DMS53 (cell line): ENCODE data around the gene HDAC4.

Source experiments
- DNase-seq: peaks from one replicate; lab custom pipeline; 2025; lab: John Stamatoyannopoulos, UW

The HDAC4 gene

GRCh38 chr2:239065537-239065936 lies 335.3 kb downstream of the HDAC4 start:
- DNase-seq, result no peak

- no peak for DNase-seq
Measured at GRCh38 chr2:239064891-239065290, 335.9 kb downstream of the HDAC4 start.

GRCh38 chr2:239064253-239064652 lies 336.6 kb downstream of the HDAC4 start:
- no peak for DNase-seq

- DNase-seq, result no peak
Measured at GRCh38 chr2:239062743-239063142, 338.1 kb downstream of the HDAC4 start.

DNA sequence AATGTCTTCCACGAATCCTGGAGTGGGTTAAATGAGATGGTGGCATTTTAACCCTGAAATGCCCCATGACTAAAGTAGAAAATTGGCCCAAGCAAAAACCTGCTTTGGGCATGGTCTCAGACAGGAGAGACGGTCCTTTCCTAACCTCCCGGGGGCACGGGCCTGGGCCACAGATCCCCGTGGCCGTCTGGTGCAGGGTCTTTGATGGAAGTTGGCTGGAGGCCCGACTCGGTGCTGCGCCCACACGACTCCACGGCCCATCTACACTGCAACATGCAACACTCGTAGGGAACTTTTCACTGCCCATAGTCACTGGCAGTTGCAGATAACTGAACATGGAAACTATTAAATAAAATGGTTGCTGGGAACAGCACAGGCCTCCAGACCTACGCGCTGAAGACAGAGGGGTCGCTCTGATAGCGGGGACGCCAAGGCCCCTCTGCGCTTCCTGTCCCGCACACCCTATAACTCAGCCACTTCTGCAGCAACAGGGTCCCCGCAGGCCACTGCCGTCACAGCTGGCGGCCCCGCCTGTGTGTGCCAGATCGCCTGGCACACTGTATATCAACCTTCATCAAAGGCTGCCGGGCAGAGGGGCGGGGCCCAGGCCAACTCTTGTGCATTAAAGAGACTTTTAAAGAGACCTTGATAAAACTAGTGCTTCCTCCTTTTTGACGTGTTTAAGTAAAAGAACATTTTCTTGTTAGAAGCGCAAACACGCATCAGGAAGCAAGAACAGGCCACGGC lies 338.8 kb downstream of the HDAC4 start:
- DNase-seq, result no peak

DNA sequence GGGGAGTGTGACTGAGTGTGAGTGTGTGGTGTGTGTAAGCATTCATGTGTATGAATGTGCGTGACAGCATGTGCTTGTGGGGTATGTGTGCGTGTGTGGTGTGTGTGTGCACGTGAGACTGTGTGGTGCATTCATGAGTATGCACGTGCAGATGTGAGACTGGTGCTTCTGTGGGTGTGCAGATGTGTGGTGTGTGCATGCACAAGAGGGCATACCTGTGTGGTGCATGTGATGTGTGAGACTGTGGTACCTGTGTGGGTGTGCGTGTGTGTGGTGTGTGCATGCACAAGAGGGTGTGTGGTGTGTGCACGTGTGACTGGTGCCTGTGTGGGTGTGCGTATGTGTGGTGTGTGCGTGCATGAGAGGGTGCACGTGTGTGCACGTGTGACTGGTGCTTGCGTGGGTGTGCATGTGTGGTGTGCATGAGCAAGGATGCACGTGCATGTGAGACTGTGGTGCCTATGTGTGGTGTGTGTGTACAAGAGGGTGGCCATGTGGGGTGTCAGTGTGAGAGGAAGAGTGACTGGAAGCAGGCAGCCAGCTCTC lies 339.6 kb downstream of the HDAC4 start:
- no peak for DNase-seq

- no peak for DNase-seq
Measured at GRCh38 chr2:239060676-239061075, 340.1 kb downstream of the HDAC4 start.

GRCh38 chr2:239059854-239060253 lies 341.0 kb downstream of the HDAC4 start:
- no peak for DNase-seq

DNA sequence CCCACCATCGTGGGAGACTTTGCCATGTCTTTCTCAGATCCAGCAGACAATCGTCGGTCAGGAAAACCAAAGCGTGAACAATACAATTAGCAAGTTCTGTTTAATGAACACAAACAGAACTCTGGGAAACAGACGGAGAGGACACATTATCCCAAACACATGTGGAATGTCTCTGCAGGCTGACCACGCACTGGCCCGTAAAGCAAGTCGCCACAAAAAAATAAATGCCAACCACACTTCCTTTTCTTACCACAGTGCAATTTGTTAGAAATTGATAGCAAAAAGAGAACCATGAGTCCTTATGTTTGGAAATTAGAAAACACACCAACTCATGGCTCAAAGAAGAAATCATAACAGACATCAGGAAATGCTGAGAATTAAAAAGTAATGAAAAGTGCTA lies 342.1 kb downstream of the HDAC4 start:
- no peak for DNase-seq

DNA sequence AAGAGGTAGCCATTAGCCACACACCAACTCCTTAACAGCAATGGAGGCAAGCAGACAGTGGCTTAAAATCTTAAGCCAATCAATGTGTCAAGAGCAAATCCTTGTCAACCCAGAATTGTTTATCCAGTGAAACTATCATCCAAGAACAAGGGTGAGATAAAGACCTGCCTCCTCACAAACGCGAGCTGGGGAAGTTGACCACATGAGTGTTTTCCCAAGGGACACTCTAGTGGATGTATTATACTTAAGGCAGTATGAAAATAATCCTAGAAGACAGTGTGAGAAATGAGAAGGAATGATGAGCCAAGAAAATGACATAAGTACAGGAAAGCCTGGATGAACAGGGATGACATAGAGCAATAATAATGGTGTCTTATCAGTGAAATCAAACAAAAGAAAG lies 343.3 kb downstream of the HDAC4 start:
- DNase-seq, result no peak

DNA sequence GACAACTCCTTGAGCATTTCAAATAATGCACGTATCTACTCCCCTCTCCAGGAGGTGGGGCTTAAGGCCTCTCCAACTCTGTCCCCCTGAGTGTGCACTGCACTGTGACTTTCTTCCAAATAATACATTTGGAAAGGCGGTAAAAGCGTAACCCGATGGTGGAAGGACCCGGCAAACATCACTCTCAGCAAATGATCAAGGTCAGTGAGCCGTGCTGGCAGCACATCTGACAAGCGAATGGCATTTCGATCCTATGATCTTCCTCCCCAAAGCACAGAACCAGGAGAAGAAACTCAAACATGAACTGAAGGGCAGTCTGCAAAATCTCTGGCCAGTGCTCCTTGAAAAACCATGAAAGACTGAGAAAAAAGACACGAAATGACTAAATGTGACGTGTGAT lies 344.2 kb downstream of the HDAC4 start:
- DNase-seq, result no peak

DNA sequence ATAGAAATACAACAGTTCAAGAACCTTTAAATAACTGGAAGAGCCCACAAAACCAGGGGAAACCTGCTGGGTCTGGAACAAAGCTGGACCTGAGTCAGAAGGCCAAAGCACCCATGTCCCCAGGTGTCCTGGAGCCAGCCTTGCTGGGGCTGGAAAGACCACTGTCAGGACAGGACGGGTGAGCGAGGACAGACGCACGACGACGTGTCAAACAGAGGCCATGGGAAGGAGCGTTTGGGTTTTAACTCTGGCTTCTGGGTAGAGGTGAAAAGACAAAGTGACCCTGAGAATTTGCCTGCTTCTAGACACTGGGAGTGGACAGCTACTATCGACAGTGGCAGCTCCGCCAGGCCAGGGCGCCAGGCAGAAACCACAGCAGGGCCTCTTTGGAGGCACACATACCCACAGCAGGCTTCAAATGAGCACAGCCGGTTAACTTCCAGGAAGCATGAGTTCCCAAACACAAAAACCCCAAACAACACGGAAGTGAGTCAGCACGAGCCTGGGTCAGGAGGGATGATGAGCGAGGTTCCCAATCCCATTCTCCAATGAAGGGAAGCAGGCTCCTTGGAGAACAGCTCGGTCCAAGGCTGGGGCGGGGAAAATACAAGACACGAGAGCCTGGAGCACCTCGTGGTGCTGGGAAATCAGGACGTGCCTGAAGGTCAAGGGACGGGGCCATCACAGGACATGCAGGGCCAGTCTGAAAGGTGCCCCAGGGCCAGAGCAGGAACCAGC lies 344.9 kb downstream of the HDAC4 start:
- DNase-seq, result no peak

DNA sequence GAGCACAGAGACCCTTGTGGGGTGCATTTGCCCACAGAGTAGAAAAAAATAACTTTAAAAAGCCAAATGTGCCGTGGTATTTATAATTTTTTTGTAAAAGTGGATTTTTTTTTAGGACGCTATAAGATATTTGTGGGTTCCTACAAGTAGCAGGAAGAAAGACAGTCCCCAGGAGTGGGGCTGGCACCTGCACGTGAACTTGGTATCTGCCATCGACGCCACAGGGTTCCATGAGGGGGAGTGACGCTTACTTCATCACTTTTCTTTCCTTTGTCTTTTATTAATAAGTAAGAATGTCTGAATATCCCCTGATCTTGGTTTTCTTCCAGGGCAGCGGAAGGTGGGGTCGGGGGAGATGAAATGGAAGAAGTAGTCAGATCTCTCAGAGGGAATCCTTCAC lies 345.9 kb downstream of the HDAC4 start:
- no peak for DNase-seq

- no peak for DNase-seq
Measured at GRCh38 chr2:239053801-239054503, 346.9 kb downstream of the HDAC4 start.

GRCh38 chr2:239052798-239053665 lies 347.8 kb downstream of the HDAC4 start:
- no peak for DNase-seq

GRCh38 chr2:239051891-239052445 lies 348.9 kb downstream of the HDAC4 start:
- DNase-seq, result no peak

DNA sequence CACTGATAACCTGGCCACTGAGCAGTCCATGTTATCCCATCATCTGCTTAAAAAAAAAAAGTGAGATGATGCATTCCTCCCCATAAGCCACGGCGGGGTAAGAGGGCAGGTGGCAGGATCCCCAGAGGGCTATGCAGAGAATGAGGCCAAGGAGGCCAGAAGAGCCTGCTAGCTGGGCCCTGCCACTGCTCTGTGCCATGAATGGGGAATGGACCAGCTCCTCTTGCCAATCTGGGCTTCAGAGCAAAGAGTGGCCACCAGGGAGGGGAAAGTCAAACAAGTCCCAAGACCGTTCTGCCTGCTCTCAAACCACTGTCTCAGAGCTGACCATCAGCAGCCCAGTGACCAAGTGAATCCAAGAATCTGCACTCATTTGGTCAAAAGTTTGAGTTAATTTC lies 350.6 kb downstream of the HDAC4 start:
- no peak for DNase-seq

GRCh38 chr2:239049421-239050251 lies 351.2 kb downstream of the HDAC4 start:
- DNase-seq, result no peak

DNA sequence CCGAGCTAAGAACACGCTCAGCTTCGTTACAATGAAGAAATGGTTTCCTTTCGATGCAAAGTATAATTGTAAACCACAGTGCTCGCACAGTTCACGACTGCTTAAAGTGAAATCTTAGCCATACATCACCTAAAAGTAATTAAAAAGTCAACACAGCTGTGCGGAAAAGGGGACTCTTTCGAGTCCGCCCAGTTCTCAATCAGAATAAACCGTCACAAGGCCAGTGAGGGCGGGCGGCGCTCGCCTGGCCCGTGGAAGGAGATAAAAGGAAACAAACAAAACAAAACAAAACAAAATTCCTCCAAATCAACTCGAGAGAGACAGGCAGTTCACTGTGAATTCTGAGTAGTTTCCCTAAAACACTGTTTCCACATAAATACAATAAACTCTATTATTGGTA lies 352.1 kb downstream of the HDAC4 start:
- DNase-seq, result no peak

- DNase-seq, result no peak
Measured at GRCh38 chr2:239047861-239048260, 353.0 kb downstream of the HDAC4 start.

- no peak for DNase-seq
Measured at GRCh38 chr2:239047420-239047819, 353.4 kb downstream of the HDAC4 start.
